ENCODE measurements around the gene BARHL2.

DNA sequence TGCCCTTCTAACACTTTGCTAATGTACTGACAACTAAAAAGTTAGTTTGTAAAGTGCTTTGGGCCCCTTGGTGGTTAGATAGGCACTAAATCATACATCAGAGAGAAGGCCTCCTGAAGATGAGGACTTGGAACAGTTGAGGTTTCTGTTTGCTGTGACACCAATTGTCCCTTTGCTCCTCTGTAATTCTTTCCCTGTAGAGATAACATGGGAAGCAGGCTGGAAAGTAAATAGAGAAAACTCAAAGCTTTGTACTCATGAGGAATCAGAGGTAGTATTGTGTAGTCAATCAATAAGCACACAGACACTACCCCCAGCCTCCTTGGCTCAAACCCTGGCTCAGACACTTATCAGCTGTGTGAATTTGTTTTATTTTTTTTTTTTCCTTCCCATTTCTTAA lies 31.6 kb upstream of the BARHL2 start:
- TF ChIP-seq, protein P1, sequence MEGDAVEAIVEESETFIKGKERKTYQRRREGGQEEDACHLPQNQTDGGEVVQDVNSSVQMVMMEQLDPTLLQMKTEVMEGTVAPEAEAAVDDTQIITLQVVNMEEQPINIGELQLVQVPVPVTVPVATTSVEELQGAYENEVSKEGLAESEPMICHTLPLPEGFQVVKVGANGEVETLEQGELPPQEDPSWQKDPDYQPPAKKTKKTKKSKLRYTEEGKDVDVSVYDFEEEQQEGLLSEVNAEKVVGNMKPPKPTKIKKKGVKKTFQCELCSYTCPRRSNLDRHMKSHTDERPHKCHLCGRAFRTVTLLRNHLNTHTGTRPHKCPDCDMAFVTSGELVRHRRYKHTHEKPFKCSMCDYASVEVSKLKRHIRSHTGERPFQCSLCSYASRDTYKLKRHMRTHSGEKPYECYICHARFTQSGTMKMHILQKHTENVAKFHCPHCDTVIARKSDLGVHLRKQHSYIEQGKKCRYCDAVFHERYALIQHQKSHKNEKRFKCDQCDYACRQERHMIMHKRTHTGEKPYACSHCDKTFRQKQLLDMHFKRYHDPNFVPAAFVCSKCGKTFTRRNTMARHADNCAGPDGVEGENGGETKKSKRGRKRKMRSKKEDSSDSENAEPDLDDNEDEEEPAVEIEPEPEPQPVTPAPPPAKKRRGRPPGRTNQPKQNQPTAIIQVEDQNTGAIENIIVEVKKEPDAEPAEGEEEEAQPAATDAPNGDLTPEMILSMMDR (IDR thresholded peaks at IDR 0.05), result no peak
- TF ChIP-seq POLR2A (IDR thresholded peaks at IDR 0.05), result no peak

All from uterus (tissue), 2 donors.